Measurements from ENCODE around the gene GARNL3.

GARNL3 gene

DNA sequence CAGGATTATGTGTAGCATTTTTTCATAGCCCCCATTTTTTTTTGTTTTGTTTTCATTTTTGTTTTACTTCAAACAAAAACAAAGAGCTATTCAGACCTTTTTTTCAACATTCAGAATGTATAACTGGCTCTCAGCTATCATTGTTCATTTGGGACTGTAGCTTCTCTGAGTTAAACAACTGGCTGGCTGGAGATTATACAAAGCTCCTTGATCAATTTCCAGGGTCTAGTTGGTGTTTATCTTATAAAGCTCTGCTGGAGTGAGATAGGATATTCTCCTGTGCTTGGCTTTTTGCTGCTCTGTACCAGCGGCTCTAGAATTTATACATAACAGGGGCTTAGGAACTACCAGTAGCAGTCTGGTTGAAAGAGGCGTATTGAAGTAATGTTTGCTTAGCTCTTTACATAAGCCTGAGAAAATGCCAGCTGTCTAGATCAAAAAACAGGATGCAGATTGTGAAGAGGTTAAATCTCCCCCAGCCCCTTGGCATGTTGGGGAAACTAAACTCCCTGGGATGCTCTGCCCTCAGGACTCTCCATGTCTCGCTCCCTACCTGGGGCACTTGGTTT, 15.2 kb downstream of the GARNL3 start:
- no peak for DNase-seq

GRCh38 chr9:127280880-127281660, 16.5 kb downstream of the GARNL3 start:
- DNase-seq: peak; percentile 5

- DNase-seq: no peak
These were observed 17.3 kb downstream of the GARNL3 start for GRCh38 chr9:127281891-127282290.

- no peak for DNase-seq
These were observed 18.0 kb downstream of the GARNL3 start for GRCh38 chr9:127282611-127283010.

- no peak for DNase-seq
These were observed 18.6 kb downstream of the GARNL3 start for GRCh38 chr9:127283135-127283534.

GRCh38 chr9:127283917-127284497, 19.4 kb downstream of the GARNL3 start:
- DNase-seq: peak; percentile 48

- DNase-seq: no peak
These were observed 21.4 kb downstream of the GARNL3 start for GRCh38 chr9:127285965-127286364.

DNA sequence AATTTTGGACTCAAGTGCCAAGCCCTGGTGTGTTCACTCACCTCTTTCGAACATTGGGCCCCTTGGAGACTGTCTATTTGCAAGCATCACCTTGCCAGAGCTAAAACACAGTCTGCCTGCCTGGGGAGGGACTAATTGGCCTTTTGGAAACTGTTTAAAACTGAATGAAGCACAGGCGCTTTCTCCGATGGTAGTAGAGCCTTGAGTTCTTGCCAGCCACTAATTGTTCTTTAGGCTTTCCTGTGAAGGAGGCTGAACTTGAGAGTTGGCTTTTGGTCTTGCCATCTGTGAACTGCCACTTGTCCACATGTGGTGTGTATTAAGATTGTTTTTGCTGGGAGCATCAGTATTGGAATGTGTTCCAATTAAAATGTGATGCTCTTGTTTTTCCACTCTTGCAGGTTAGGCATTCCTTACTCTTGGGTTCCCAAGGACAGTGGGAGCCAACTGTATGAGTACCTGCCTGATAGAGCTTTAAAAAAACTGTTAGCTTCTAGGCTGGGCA, 26.0 kb downstream of the GARNL3 start:
- no peak for DNase-seq

DNA sequence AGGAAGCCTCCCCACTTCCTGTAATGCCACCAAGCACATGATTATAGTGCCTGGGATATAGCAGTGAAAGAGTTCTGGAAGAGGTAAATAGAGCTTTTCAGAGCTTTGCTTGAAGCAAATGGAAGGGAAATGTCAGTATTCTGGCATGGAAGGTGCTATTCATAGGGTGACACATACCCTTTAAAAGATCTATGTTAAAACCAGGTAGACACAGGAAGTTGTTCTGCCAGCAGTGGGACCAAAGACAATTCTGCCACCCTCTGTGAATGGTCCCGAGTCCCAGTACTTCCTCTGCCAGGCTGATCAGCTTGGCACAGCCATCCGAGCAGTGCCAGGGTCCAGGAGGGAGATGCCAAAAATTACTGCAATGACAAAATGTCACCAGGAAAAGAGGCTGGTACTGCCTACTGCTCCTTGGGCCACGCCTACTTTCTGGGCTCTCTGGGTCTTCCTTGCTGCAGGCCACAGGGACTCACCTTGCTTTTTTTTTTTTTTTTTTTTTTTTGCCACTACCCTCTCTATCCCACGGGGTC, 26.7 kb downstream of the GARNL3 start:
- no peak for DNase-seq

- no peak for DNase-seq
These were observed 27.8 kb downstream of the GARNL3 start for GRCh38 chr9:127292415-127292814.

GRCh38 chr9:127293328-127293727, 28.8 kb downstream of the GARNL3 start:
- DNase-seq: no peak

- DNase-seq: peak; percentile 7
These were observed 29.2 kb downstream of the GARNL3 start for GRCh38 chr9:127293767-127294166.

DNA sequence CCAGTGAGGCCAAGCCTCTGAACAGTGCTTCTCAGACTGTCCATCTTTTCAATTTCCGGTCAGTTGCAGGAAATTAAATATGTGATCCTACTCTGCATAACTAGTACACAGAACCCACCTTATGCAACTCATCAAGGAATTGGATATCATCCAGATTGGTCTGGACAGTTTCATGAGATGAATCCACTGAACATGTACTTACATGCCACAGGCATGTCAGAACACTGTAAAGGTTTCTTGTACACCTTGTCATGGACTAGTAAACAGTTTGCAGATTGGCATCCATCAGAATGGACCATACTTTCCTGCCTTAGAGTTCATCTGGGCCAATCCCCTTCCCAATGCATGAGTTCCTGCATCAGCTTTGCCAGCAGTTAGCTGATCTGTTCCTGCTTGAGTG, 30.4 kb downstream of the GARNL3 start:
- DNase-seq: no peak

- DNase-seq: no peak
These were observed 36.4 kb downstream of the GARNL3 start for GRCh38 chr9:127300886-127301447.

DNA sequence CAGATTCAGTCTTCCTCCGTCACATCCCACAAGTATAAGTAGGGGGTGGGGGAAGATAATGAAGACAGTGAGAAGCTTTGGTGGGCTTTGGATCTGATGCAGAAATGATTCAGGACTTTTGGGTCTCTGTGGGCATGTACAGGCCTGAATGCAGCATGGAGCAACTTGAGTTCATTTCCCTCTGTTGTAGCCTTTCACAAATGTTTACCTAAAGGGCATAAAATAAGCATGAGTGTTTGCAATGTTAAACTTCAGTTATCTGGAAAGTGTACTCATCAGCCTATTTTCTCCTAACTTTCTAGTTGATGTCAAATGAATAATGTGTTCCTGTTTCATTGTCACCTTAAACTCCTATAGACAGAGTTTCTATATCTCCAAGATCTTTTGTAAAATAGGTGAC, 39.3 kb downstream of the GARNL3 start:
- no peak for DNase-seq

- DNase-seq: no peak
These were observed 40.7 kb downstream of the GARNL3 start for GRCh38 chr9:127305206-127305837.

DNA sequence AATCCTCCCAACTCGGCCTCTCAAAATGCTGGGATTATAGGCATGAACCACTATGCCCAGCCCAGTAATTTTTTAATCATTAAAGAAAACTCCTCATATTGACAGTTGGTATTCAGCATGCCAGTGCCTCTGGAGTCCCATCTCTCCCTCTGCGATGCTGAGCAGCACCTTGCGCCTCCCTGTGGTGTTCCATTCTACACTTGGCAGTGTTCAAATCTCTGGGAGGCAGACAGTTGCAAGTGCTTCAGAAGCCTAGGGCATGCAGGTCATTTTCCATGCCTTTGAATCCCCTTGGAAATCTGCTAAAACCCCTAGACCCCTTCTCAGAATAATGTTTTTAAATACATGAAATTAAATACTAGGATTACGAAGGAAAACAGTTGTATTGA, 41.3 kb downstream of the GARNL3 start:
- DNase-seq: no peak

- DNase-seq: no peak
These were observed 43.2 kb downstream of the GARNL3 start for GRCh38 chr9:127307802-127308201.

DNA sequence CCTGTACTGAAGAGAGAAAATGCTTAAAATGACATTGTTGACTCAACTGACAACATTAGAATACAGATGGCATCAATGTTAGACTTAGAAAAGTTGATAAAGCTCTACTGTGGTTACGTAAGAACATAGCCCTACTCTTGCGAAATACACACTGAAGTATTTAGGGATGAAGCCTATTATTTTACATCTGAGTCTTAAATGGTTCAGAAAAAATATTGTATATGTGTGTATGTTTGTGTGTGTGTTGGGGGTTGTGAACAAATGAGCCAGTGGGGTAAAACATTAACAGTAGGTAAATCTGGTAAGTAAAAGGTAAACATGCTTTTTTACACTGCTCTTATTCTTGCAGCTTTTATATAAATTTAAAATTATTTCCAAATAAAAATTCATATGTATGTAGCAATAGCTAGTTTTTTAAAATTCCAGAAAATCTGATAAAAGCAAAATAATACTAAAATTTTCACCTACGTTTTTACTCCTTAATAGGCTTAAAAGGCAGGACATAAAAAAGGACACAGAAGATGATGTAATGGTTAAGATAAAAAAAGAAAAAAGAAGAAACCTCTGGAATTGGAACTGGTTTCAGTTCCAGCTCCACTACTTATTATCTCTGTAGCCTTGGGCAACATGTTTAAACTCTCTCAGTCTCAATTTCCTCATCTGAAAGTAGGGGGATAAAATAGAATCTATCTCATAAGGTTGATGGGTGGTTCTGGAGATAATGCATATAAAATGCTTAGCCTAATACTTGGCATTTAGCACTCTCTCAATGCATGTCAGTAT, 44.3 kb downstream of the GARNL3 start:
- DNase-seq: peak; percentile 56

- no peak for DNase-seq
These were observed 45.1 kb downstream of the GARNL3 start for GRCh38 chr9:127309715-127310114.

DNA sequence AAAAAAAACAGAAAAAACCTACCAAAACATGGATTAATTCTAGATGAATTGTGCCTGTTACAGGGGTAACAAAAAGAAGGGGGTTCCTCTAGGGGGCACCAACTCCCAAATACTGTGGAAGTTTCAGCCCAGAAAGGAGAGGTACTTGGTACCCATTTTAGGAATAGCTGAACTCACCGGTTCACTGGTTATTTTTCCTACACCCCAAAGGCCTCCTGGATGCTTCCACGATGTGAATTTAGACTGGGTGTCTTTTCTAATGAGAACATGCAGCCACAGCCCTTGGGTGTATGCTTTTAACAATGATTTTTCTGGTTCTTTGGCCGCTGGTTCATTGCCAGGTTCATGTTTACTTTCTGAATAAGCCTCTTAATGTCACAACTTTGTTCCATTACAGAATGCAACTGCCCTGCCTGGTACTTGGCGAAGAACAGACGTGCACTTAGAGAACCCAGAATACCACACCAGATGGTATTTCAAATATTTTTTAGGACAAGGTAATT, 46.7 kb downstream of the GARNL3 start:
- DNase-seq: peak; percentile 56

DNA sequence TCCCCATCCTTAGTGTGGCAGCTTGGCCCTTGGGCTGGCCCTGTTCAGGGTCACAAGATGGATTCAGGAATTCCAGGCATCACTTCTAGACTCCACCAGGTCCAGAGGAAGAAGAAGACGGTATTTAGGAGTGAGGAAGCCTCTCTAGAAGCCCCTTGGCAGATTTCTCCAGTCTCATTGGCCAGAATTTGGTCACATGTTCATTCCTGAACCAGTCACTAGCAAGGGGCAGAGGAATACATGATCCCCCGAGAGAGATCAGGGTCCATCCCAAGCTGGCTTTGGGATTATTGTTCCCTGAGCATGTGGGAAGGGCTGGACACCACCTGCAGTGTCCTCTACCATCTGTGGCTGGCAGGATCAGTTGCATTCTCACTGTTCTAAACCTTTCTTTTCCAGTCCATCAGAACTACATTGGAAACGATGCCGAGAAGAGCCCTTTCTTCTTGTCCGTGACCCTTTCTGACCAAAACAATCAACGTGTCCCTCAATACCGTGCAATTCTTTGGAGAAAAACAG, 48.5 kb downstream of the GARNL3 start:
- DNase-seq: no peak
